ENCODE results near the gene IRAK2.

DNA sequence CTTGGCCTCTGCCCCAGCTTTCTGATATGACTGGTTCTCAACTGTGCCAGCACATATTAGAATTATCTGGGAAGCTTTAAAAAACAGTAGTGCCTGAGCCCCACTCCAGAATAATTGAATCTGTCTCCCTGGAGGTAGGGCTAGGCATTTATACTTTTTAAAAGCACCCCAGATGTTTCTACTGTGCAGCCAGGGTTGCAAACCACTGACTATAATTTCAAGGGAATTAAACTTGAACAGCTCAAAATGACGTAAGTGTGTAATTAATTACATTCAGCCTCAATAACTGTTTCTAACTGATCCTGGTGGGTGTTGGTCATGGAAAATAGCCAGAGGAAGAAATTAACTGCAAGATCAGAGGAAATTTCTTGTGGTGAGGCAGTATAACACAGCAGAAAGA is 4.4 kb upstream of the IRAK2 start:
- TF ChIP-seq, protein P1, sequence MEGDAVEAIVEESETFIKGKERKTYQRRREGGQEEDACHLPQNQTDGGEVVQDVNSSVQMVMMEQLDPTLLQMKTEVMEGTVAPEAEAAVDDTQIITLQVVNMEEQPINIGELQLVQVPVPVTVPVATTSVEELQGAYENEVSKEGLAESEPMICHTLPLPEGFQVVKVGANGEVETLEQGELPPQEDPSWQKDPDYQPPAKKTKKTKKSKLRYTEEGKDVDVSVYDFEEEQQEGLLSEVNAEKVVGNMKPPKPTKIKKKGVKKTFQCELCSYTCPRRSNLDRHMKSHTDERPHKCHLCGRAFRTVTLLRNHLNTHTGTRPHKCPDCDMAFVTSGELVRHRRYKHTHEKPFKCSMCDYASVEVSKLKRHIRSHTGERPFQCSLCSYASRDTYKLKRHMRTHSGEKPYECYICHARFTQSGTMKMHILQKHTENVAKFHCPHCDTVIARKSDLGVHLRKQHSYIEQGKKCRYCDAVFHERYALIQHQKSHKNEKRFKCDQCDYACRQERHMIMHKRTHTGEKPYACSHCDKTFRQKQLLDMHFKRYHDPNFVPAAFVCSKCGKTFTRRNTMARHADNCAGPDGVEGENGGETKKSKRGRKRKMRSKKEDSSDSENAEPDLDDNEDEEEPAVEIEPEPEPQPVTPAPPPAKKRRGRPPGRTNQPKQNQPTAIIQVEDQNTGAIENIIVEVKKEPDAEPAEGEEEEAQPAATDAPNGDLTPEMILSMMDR (conservative IDR thresholded peaks at IDR 0.05; ENCODE audit: low read length), result no peak
- TF ChIP-seq EZH2phosphoT487 (IDR thresholded peaks at IDR 0.05; ENCODE audit: borderline replicate concordance, low read depth, low read length), result no peak

Measured in OCI-LY7 (cell line).